Parathyroid adenoma (tissue), 2 donors: Measurements from ENCODE around the gene TXNDC2.

Source experiments
- H2AFZ ChIP-seq: fragments of 300-600 bp; sonication (generic); one replicate; pipeline ENCODE4 v1.7.0; 2017; ENCODE audit warnings: antibody characterized with exemption, mild to moderate bottlenecking
- H3K27ac ChIP-seq: fragments of 300-600 bp; sonication (generic); one replicate; pipeline ENCODE4 v1.7.0; 2017
- H3K27me3 ChIP-seq: fragments of 300-600 bp; sonication (generic); one replicate; pipeline ENCODE4 v1.7.0; 2017; ENCODE audit warnings: low read length; ENCODE audit not compliant: control insufficient read depth, insufficient read depth
- H3K36me3 ChIP-seq: fragments of 300-600 bp; sonication (generic); one replicate; pipeline ENCODE4 v1.7.0; 2017; ENCODE audit warnings: low read length; ENCODE audit not compliant: control insufficient read depth, insufficient read depth
- H3K4me1 ChIP-seq: fragments of 300-600 bp; sonication (generic); one replicate; pipeline ENCODE4 v1.7.0; 2017; ENCODE audit warnings: control low read depth
- H3K4me2 ChIP-seq: fragments of 300-600 bp; sonication (generic); one replicate; pipeline ENCODE4 v1.7.0; 2017; ENCODE audit warnings: low read length
- H3K4me3 ChIP-seq: fragments of 300-600 bp; sonication (generic); one replicate; pipeline ENCODE4 v1.7.0; 2017; ENCODE audit warnings: low read depth, low read length
- H3K79me2 ChIP-seq: fragments of 300-600 bp; sonication (generic); one replicate; pipeline ENCODE4 v1.7.0; 2017; ENCODE audit warnings: control low read depth
- H3K9ac ChIP-seq: fragments of 300-600 bp; sonication (generic); one replicate; pipeline ENCODE4 v1.7.0; 2017; ENCODE audit warnings: mild to moderate bottlenecking
- H3K9me3 ChIP-seq: fragments of 300-600 bp; sonication (generic); one replicate; pipeline ENCODE4 v1.7.0; 2017; ENCODE audit warnings: low read length; ENCODE audit not compliant: control insufficient read depth
- CTCF ChIP-seq: fragments of 300-600 bp; sonication (generic); IDR thresholded peaks from one replicate; pipeline ENCODE4 v1.7.0; 2017; ENCODE audit warnings: antibody characterized with exemption, mild to moderate bottlenecking
- donor health status: primary hyperparathyroidism.

TXNDC2 gene

GRCh38 chr18:9841752-9842151, 44.0 kb upstream of the TXNDC2 start:
- TF ChIP-seq CTCF = no peak
- Histone ChIP-seq H3K36me3 (no peaks in the 10 kb centered on the region), H3K4me2 (no peak overlapping the region), H3K9me3 (no peaks in the 10 kb centered on the region), H3K27me3 (no peaks in the 10 kb centered on the region), H3K9ac (no peak overlapping the region), H3K79me2 (no peaks in the 10 kb centered on the region), H2AFZ (no peak overlapping the region), H3K4me1 (no peaks in the 10 kb centered on the region), H3K4me3 (no peak overlapping the region), H3K27ac (no peak overlapping the region)

- Histone ChIP-seq H3K27ac (no peak overlapping the region), H3K9me3 (no peaks in the 10 kb centered on the region), H3K27me3 (no peaks in the 10 kb centered on the region), H3K4me2 (no peak overlapping the region), H3K9ac (no peak overlapping the region), H3K36me3 (no peaks in the 10 kb centered on the region), H3K79me2 (no peaks in the 10 kb centered on the region), H3K4me3 (no peak overlapping the region), H2AFZ (no peak overlapping the region), H3K4me1 (no peaks in the 10 kb centered on the region)
- no peak for TF ChIP-seq CTCF
These were observed 43.3 kb upstream of the TXNDC2 start for GRCh38 chr18:9842448-9842847.

- H3K4me1 ChIP-seq = peaks cover 5% of the 10 kb centered on the region
- TF ChIP-seq CTCF = no peak
- H3K4me2 ChIP-seq = no peak overlapping the region
- H3K79me2 ChIP-seq = no peaks in the 10 kb centered on the region
- H3K36me3 ChIP-seq = no peaks in the 10 kb centered on the region
- no peaks in the 10 kb centered on the region for H3K9me3 ChIP-seq
- no peak overlapping the region for H3K4me3 ChIP-seq
- peak overlapping the region; percentile 58 for H2AFZ ChIP-seq
- H3K27ac ChIP-seq = no peak overlapping the region
- no peaks in the 10 kb centered on the region for H3K27me3 ChIP-seq
- H3K9ac ChIP-seq = no peak overlapping the region
These were observed 40.5 kb upstream of the TXNDC2 start for GRCh38 chr18:9845256-9845655.

- H3K79me2 ChIP-seq = no peaks in the 10 kb centered on the region
- H3K27ac ChIP-seq = no peak overlapping the region
- peak overlapping the region; percentile 17 for H2AFZ ChIP-seq
- H3K9ac ChIP-seq = no peak overlapping the region
- no peaks in the 10 kb centered on the region for H3K9me3 ChIP-seq
- no peak overlapping the region for H3K4me2 ChIP-seq
- no peak overlapping the region for H3K4me3 ChIP-seq
- peaks cover 5% of the 10 kb centered on the region for H3K4me1 ChIP-seq
- H3K36me3 ChIP-seq = no peaks in the 10 kb centered on the region
- H3K27me3 ChIP-seq = no peaks in the 10 kb centered on the region
- no peak for TF ChIP-seq CTCF
These were observed 39.4 kb upstream of the TXNDC2 start for GRCh38 chr18:9846162-9846925.
